HL-60 (cell line): ENCODE results near the gene LENEP.

ENCODE experiments used
- DNase-seq, 2 experiments: peaks; one replicate each; pipeline ENCODE4 v3.0.0-alpha.2; 2010 to 2020; ENCODE audit warnings: low read depth in 1 of 2, low spot score in 1 of 2
- H3K27ac ChIP-seq: fragments of 250-450 bp; sonication (Bioruptor Pico); replicated peaks from 2 replicates; pipeline ENCODE4 v1.5.1; 2020; ENCODE audit warnings: mild to moderate bottlenecking, moderate library complexity
- H3K27me3 ChIP-seq: fragments of 250-450 bp; sonication (Bioruptor Pico); 2 replicates; pipeline ENCODE4 v1.5.1; 2021; ENCODE audit warnings: mild to moderate bottlenecking, moderate library complexity; ENCODE audit not compliant: insufficient read depth, poor library complexity, severe bottlenecking
- H3K4me3 ChIP-seq: replicated peaks from 2 replicates; pipeline ENCODE4 v1.5.1; 2011; ENCODE audit warnings: mild to moderate bottlenecking, control low read depth, low read length; ENCODE audit not compliant: insufficient read depth
- GABPA ChIP-seq: IDR thresholded peaks from 2 replicates; pipeline ENCODE4 v1.6.1; 2012; ENCODE audit warnings: low read depth
- POLR2AphosphoS5 ChIP-seq: IDR thresholded peaks from 2 replicates; pipeline ENCODE4 v1.6.1; 2012; ENCODE audit warnings: low read depth
- SPI1 ChIP-seq: IDR thresholded peaks from 2 replicates; pipeline ENCODE4 v1.6.1; 2012; ENCODE audit warnings: low read depth, mild to moderate bottlenecking, borderline replicate concordance
- TF ChIP-seq, protein P1 (sequence below): IDR thresholded peaks from 2 replicates; pipeline ENCODE4 v1.6.1; 2012; ENCODE audit warnings: low read depth; ENCODE audit not compliant: insufficient replicate concordance
- TF ChIP-seq, protein P2 (sequence below): IDR thresholded peaks from one replicate; pipeline ENCODE4 v1.5.1; 2011; ENCODE audit warnings: low read length, control low read depth, inconsistent platforms; ENCODE audit not compliant: insufficient read depth

LENEP gene

DNA sequence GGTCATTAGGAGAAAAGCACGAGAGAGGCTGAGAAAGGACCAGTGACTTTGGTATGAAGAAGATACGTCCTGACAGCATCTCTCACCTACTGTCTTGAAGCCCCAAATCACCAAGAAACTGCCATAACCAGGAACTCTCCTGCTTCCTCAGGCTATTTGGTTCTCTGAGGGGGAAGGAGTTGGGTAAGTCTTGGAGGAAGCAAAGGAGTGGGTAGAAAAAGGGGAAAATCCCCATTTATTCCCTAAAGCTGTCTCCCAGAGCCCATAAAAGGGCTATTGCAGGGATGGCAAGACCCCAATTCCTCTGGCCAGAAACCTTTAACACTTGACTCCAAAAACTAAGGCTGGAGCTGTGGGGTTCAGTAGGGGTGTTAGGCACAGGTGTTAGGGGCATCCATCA lies 35.4 kb upstream of the LENEP start:
- H3K27me3 ChIP-seq = no peaks in the 10 kb centered on the region
- no peak overlapping the region for H3K27ac ChIP-seq
- DNase-seq = no peak
- H3K4me3 ChIP-seq = no peak overlapping the region
- TF ChIP-seq, protein P1, sequence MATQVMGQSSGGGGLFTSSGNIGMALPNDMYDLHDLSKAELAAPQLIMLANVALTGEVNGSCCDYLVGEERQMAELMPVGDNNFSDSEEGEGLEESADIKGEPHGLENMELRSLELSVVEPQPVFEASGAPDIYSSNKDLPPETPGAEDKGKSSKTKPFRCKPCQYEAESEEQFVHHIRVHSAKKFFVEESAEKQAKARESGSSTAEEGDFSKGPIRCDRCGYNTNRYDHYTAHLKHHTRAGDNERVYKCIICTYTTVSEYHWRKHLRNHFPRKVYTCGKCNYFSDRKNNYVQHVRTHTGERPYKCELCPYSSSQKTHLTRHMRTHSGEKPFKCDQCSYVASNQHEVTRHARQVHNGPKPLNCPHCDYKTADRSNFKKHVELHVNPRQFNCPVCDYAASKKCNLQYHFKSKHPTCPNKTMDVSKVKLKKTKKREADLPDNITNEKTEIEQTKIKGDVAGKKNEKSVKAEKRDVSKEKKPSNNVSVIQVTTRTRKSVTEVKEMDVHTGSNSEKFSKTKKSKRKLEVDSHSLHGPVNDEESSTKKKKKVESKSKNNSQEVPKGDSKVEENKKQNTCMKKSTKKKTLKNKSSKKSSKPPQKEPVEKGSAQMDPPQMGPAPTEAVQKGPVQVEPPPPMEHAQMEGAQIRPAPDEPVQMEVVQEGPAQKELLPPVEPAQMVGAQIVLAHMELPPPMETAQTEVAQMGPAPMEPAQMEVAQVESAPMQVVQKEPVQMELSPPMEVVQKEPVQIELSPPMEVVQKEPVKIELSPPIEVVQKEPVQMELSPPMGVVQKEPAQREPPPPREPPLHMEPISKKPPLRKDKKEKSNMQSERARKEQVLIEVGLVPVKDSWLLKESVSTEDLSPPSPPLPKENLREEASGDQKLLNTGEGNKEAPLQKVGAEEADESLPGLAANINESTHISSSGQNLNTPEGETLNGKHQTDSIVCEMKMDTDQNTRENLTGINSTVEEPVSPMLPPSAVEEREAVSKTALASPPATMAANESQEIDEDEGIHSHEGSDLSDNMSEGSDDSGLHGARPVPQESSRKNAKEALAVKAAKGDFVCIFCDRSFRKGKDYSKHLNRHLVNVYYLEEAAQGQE = no peak
- no peak for TF ChIP-seq GABPA
- no peak for TF ChIP-seq POLR2AphosphoS5
- no peak for TF ChIP-seq SPI1
- TF ChIP-seq, protein P2, sequence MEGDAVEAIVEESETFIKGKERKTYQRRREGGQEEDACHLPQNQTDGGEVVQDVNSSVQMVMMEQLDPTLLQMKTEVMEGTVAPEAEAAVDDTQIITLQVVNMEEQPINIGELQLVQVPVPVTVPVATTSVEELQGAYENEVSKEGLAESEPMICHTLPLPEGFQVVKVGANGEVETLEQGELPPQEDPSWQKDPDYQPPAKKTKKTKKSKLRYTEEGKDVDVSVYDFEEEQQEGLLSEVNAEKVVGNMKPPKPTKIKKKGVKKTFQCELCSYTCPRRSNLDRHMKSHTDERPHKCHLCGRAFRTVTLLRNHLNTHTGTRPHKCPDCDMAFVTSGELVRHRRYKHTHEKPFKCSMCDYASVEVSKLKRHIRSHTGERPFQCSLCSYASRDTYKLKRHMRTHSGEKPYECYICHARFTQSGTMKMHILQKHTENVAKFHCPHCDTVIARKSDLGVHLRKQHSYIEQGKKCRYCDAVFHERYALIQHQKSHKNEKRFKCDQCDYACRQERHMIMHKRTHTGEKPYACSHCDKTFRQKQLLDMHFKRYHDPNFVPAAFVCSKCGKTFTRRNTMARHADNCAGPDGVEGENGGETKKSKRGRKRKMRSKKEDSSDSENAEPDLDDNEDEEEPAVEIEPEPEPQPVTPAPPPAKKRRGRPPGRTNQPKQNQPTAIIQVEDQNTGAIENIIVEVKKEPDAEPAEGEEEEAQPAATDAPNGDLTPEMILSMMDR = no peak

DNA sequence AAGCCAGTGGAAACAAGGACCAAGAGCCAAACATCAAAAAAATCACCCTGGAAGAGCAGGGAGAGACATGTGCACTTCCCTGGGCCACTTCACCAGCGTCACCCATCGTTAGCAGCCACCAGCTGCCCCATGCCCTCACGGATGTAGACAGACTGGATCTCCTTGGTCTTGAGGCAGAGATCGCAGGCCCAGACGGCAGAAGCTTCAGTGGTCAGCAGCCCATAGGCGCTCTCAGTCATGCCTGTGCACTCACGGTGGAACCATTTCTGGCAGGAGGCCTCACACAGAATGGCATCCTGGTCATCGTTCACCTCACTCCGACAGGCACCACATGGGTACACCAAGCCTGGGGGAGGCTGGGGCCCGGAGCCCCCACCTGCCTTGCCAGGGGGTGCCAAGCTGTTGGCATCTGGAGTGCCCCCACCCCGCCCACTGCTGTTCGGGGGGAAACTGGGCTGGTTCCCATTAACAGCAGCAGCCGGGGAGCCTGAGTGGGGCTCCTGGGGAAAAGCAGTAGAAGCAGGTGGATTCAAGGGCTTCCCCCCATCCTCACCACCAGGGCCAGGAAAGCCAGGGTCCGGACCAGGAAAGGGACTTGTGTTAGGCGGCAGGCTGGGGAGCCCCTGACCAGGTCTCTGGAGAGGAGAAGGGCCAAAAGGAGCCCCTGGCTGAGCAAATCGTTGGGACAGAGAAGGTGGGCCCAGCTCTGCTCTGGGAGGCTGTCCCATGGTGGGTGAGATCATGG lies 34.5 kb upstream of the LENEP start:
- no peak for DNase-seq
- no peak overlapping the region for H3K27ac ChIP-seq
- TF ChIP-seq, protein P2 = no peak
- TF ChIP-seq, protein P1 = no peak
- no peak for TF ChIP-seq SPI1
- no peak for TF ChIP-seq POLR2AphosphoS5
- no peak overlapping the region for H3K4me3 ChIP-seq
- no peaks in the 10 kb centered on the region for H3K27me3 ChIP-seq

DNA sequence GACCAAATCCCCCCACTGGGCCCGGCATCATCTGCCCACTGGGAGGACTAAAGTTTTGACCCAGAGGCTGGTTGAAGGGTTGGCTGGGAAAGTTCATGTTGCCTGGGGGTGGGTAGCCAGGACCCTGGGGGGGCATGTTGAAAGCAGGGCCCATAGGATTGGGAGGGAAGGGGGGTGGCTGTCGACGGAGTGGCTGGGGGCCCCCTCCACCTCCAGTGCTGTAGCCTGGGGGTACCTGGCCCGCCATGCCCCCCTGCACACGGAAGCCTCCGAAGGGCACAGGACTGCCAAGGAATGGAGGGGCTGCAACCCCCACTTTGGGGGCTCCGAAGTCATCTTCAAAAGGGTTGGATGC lies 34.0 kb upstream of the LENEP start:
- Histone ChIP-seq H3K4me3 (no peak overlapping the region), H3K27ac (no peak overlapping the region), H3K27me3 (no peaks in the 10 kb centered on the region)
- DNase-seq = no peak
- TF ChIP-seq POLR2AphosphoS5 (no peak), GABPA (no peak), SPI1 (no peak)
- TF ChIP-seq, protein P1 = no peak
